Measurements from ENCODE around the gene ATPAF1. TPM values are rescaled to one million over a fixed set of nuclear protein-coding genes. Genes with fewer than 3 reads are reported as not detected.

ATPAF1 gene
- total and polyA plus RNA-seq, 3 donors from 2014 or later = 76.7 to 98.9 (median 85.9) TPM

DNA sequence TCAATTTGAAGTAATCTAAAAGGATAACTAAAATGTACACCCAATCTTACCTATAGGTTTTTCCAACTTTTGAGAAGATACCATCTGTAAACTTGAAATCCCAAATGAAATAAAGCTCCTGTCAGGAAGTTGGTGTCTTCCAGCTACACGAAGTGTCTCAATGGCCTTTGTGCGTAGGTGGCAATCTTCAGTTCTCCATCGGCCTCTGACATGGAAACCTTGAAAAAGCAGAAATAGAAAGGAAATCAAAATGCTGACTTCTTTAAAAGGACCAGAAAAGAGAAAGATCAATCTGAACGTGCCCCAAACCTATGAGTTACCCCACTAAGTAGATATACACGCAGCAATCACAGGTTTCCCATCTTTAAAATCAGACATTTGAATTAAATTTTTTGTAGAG lies 74.1 kb downstream of the ATPAF1 start:
- no peaks in the 10 kb centered on the region for H3K36me3 ChIP-seq (ENCODE audit: low read depth, missing control alignments)
- no peaks in the 10 kb centered on the region for H3K9me3 ChIP-seq
- intact Hi-C loops (cut with DNase I; ENCODE audit: low total_unique reads) = no loop called here
- H3K4me3 ChIP-seq = no peak overlapping the region
- H3K4me1 ChIP-seq = peaks cover 3% of the 10 kb centered on the region
- H3K27me3 ChIP-seq = no peaks in the 10 kb centered on the region
- no peak for DNase-seq
- no peak for TF ChIP-seq POLR2A (IDR thresholded peaks at IDR 0.05)
- TF ChIP-seq, protein P1, sequence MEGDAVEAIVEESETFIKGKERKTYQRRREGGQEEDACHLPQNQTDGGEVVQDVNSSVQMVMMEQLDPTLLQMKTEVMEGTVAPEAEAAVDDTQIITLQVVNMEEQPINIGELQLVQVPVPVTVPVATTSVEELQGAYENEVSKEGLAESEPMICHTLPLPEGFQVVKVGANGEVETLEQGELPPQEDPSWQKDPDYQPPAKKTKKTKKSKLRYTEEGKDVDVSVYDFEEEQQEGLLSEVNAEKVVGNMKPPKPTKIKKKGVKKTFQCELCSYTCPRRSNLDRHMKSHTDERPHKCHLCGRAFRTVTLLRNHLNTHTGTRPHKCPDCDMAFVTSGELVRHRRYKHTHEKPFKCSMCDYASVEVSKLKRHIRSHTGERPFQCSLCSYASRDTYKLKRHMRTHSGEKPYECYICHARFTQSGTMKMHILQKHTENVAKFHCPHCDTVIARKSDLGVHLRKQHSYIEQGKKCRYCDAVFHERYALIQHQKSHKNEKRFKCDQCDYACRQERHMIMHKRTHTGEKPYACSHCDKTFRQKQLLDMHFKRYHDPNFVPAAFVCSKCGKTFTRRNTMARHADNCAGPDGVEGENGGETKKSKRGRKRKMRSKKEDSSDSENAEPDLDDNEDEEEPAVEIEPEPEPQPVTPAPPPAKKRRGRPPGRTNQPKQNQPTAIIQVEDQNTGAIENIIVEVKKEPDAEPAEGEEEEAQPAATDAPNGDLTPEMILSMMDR (IDR thresholded peaks at IDR 0.05) = no peak
- H3K27ac ChIP-seq = no peak overlapping the region
- WGBS, 2 donors = 82 to 91% methylated on average over 5 of the region's 5 CpGs

DNA sequence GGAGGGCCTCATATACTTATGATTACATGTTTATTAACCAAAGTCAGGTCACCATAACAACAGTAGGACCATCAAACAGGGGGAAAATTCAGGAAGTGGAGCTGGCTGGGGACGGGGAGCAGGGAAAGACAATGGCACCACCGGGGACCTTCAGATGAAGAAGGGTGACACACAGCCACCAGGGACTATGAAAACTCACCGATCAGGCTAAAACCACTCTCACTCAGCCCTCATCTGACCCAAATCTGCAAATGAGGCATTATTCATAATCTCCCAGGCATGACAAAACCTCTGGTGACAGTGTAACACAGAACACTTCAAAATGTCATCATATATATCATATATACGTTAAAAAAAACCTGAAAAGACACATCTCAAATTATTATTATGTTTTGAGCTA lies 75.3 kb downstream of the ATPAF1 start:
- TF ChIP-seq, protein P1 (IDR thresholded peaks at IDR 0.05) = no peak
- no peak for TF ChIP-seq POLR2A (IDR thresholded peaks at IDR 0.05)
- Histone ChIP-seq H3K4me1 (peaks cover 3% of the 10 kb centered on the region), H3K9me3 (no peaks in the 10 kb centered on the region), H3K4me3 (no peak overlapping the region), H3K27ac (no peak overlapping the region), H3K36me3 (ENCODE audit: low read depth, missing control alignments) (no peaks in the 10 kb centered on the region), H3K27me3 (no peaks in the 10 kb centered on the region)
- 89 to 97% methylated on average over 4 of the region's 4 CpGs for WGBS, 2 donors
- DNase-seq = no peak
- intact Hi-C loops (cut with DNase I; ENCODE audit: low total_unique reads) = no loop called here

DNA sequence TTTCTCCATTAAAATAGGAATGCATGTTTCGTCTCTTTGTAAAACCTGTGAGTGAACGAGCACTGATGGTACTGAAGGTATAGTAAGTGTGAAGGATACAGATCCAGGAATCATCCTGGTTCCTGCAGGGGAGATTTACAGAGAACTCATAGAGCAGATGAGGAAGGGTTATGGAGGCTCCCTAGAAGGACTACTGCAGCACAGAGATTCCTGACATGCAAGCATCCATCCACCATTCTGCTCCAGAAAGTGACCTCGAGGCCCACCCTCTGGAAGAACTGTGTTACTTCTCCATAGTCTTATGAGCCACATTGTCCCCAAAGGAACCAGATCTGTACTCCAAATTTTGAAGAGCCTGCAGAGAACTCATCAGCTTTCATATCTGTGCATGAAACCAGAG lies 78.6 kb downstream of the ATPAF1 start:
- DNase-seq = no peak
- Histone ChIP-seq H3K4me3 (no peak overlapping the region), H3K36me3 (ENCODE audit: low read depth, missing control alignments) (no peaks in the 10 kb centered on the region), H3K9me3 (no peaks in the 10 kb centered on the region), H3K27ac (no peak overlapping the region), H3K4me1 (peaks cover 11% of the 10 kb centered on the region), H3K27me3 (no peaks in the 10 kb centered on the region)
- intact Hi-C loops (cut with DNase I; ENCODE audit: low total_unique reads) = no loop called here
- TF ChIP-seq, protein P1 (IDR thresholded peaks at IDR 0.05) = no peak
- no peak for TF ChIP-seq POLR2A (IDR thresholded peaks at IDR 0.05)
- WGBS, 2 donors = 84 to 94% methylated on average over 3 of the region's 3 CpGs

DNA sequence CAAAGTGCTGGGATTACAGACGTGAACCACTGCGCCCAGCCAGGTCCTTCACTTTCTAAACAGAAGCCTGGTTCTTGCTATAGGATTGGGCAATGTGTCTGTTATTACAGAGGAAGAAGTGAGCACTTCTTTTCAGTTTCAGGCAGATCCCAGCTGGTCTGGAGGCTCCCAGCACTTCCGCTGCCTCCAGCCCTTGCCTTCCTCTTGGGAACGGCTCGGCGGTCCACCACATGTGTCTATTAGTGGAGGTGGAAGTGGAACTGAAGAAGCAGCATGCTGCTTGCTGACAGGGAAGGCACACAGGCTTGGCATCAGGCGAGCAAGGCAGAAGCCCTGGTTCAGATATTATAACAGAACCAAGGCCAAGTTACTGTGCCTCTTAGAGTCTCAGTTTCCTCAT lies 81.1 kb downstream of the ATPAF1 start:
- no peaks in the 10 kb centered on the region for H3K9me3 ChIP-seq
- intact Hi-C loops (cut with DNase I; ENCODE audit: low total_unique reads) = no loop called here
- H3K4me3 ChIP-seq = no peak overlapping the region
- no peak overlapping the region for H3K27ac ChIP-seq
- WGBS, 2 donors = 73 to 88% methylated on average over 2 to 7 of the region's 7 CpGs
- peaks cover 11% of the 10 kb centered on the region for H3K4me1 ChIP-seq
- DNase-seq = no peak
- H3K27me3 ChIP-seq = no peaks in the 10 kb centered on the region
- H3K36me3 ChIP-seq (ENCODE audit: low read depth, missing control alignments) = no peaks in the 10 kb centered on the region
- TF ChIP-seq, protein P1 (IDR thresholded peaks at IDR 0.05) = no peak
- TF ChIP-seq POLR2A (IDR thresholded peaks at IDR 0.05) = no peak

DNA sequence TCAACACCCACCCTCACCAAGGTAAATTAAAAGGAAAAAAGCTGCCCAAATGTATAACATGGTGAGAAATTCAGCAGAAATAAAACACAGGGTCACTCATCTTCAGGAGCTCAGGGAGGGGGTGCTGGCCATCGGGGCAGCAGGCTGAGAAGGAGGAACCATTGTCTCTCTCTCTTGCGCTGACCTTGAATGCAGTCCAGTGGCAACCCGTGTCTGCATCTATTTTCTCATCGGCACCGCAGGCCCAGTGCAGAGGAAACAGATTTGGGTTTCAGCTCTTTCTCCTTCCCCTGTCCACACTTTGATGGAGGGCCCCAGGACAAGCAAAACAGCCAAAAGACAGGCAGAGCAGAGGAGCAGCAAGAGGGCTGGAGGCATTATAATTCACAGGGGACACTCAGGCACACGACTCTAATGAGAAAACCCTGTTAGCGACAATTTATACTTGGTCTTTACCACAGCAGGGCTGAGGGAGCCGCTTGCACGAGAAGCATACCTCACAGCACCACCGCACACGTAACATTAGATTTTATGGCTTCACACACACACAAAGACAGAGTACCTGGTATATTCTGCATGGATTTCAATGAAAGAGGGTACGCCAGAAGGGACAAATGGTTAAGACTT lies 82.7 kb downstream of the ATPAF1 start:
- Histone ChIP-seq H3K36me3 (ENCODE audit: low read depth, missing control alignments) (no peaks in the 10 kb centered on the region), H3K27ac (peak overlapping the region in 1 of 2 donors; percentile 24)
- intact Hi-C loops (cut with DNase I; ENCODE audit: low total_unique reads) = no loop called here

More for the DNA sequence above, 82.7 kb downstream of the ATPAF1 start:
- Histone ChIP-seq H3K9me3 (no peaks in the 10 kb centered on the region), H3K4me1 (peaks cover 11% of the 10 kb centered on the region), H3K27me3 (no peaks in the 10 kb centered on the region), H3K4me3 (no peak overlapping the region)
- WGBS, 2 donors = 49 to 50% methylated on average over 12 of the region's 12 CpGs
- DNase-seq = peak; percentile 67
- no peak for TF ChIP-seq POLR2A (IDR thresholded peaks at IDR 0.05)
- TF ChIP-seq, protein P1 (IDR thresholded peaks at IDR 0.05) = no peak

Data from testis (tissue), 3 donors.